Activated CD8-positive, alpha-beta memory T cell treated with anti-CD3 and anti-CD28 coated beads, Interleukin-2, amount 50 U/mL, for 4 hours (primary cell): ENCODE results near the gene ASNSD1.
"Not testable (repeated sequence)": the region's sequence is repeated elsewhere in the genome, so short reads cannot be mapped to it uniquely, and the experiment has no call there.

Experiments
- DNase-seq: peaks from one replicate; pipeline ENCODE4 v3.0.0-alpha.2; 2020

ASNSD1 gene

GRCh38 chr2:189648846-189649509 lies 12.3 kb upstream of the ASNSD1 start:
- DNase-seq, result no peak

- no peak for DNase-seq
These were observed 10.0 kb upstream of the ASNSD1 start for GRCh38 chr2:189651284-189651683.

- DNase-seq, result not testable (repeated sequence)
These were observed 7.8 kb upstream of the ASNSD1 start for GRCh38 chr2:189653464-189653863.

GRCh38 chr2:189654641-189655040 lies 6.6 kb upstream of the ASNSD1 start:
- no peak for DNase-seq

GRCh38 chr2:189657867-189658266 lies 3.4 kb upstream of the ASNSD1 start:
- no peak for DNase-seq

GRCh38 chr2:189658306-189659212 lies 2.7 kb upstream of the ASNSD1 start:
- no peak for DNase-seq

- DNase-seq, result no peak
These were observed 1.5 kb upstream of the ASNSD1 start for GRCh38 chr2:189659734-189660133.

- DNase-seq, result no peak
These were observed 484 bp upstream of the ASNSD1 start for GRCh38 chr2:189660803-189661147.

GRCh38 chr2:189661957-189662321 lies 680 bp downstream of the ASNSD1 start:
- DNase-seq, result no peak

- no peak for DNase-seq
These were observed 1.5 kb downstream of the ASNSD1 start for GRCh38 chr2:189662669-189663226.

- not testable (repeated sequence) for DNase-seq
These were observed 2.1 kb downstream of the ASNSD1 start for GRCh38 chr2:189663319-189663718.

GRCh38 chr2:189669913-189670312 lies 8.7 kb downstream of the ASNSD1 start:
- no peak for DNase-seq

- no peak for DNase-seq
These were observed 12.6 kb downstream of the ASNSD1 start for GRCh38 chr2:189673661-189674373.

- DNase-seq, result peak; percentile 81
These were observed 13.3 kb downstream of the ASNSD1 start, which contains the start of gene ANKAR for GRCh38 chr2:189674374-189675112. Gene ANKAR (plus strand): TSS chr2:189674670. CDS start chr2:189676491, 1,821 bp downstream.

GRCh38 chr2:189676471-189676870 lies 15.2 kb downstream of the ASNSD1 start:
- no peak for DNase-seq

GRCh38 chr2:189679226-189679625 lies 18.0 kb downstream of the ASNSD1 start:
- no peak for DNase-seq

GRCh38 chr2:189681203-189681602 lies 19.9 kb downstream of the ASNSD1 start:
- no peak for DNase-seq

- DNase-seq, result no peak
These were observed 20.6 kb downstream of the ASNSD1 start for GRCh38 chr2:189681903-189682302.

- no peak for DNase-seq
These were observed 22.1 kb downstream of the ASNSD1 start for GRCh38 chr2:189683348-189683747.

- DNase-seq, result no peak
These were observed 23.6 kb downstream of the ASNSD1 start for GRCh38 chr2:189684811-189685210.

GRCh38 chr2:189685540-189686229 lies 24.4 kb downstream of the ASNSD1 start:
- DNase-seq, result no peak

GRCh38 chr2:189687796-189688195 lies 26.5 kb downstream of the ASNSD1 start:
- not testable (repeated sequence) for DNase-seq
